ENCODE results near the gene PANX3.

GRCh38 chr11:124635932-124636331, 24.7 kb downstream of the PANX3 start:
- TF ChIP-seq CTCF (conservative IDR thresholded peaks at IDR 0.05) (no peak), ZFX (IDR thresholded peaks at IDR 0.05) (no peak)

All from C4-2B (cell line).